SW480 (cell line): ENCODE measurements around the gene TRNT1.
A peak's percentile ranks its signal among the peaks of the same experiment; 100 is the strongest.

Experiments used
- DNase-seq: peaks from one replicate; pipeline ENCODE4 v3.0.0-alpha.2; 2016; ENCODE audit warnings: low spot score

Gene TRNT1

GRCh38 chr3:3178498-3179328, 52.0 kb downstream of the TRNT1 start:
- DNase-seq = no peak

DNA sequence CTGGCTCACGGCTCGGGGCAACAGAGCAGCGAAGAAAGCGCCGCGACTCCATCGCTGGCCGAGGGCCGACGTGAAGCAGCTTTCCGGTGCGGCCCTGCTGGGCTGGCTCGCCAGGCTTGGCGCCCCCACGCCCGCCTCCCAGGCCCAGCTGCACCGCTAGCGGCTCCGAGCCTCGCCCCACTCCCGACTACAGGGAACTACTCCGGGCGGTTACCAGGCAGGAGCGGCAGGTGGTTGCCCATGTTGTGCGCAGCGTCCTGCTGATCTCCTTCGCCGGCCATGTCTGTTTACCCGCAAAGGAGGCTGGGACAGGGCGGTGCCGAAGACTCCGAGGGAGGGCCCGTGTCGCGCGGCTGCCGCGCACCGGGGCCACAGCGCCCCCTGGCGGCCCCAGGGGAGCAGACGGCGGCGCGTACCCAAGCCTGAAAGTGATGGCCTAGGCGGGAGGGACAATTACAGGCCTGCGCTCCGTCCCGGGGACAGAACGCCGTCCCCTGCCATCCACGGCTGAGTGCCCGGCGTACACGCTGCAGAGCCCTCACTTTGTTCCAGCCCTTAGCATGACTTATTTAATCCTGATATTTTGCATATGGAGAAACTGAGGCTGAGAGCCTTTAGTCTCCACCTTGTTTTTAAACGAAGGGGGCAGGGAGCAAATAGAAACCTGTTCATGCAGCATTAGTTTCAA, 52.8 kb downstream of the TRNT1 start, which contains the start of gene CRBN:
CRBN (minus strand) TSS at position 285 of the 688 bp plus-strand sequence; CDS start at position 281, 4 bp downstream.
- DNase-seq = peak; percentile 79

- DNase-seq = no peak
Observed at GRCh38 chr3:3180456-3180855, 53.7 kb downstream of the TRNT1 start.

DNA sequence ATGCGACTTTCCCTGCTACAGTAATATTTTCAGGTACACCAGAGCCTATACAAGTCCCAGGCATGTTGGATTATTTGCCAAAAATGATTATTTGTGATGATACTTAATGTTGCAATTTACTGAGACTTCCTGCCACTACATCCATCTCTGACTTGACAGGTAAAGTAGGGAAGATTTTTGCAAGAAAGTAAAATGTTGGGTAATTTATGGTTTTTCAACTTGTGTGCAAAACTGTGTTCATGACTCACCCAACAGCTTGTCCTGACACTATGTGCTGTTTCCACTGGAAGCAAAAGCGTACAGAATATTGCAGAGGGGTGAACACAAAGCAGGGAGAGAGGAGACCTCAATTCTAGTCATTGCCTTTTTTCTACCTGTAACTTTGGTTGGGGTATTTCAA, 58.1 kb downstream of the TRNT1 start:
- DNase-seq = no peak

DNA sequence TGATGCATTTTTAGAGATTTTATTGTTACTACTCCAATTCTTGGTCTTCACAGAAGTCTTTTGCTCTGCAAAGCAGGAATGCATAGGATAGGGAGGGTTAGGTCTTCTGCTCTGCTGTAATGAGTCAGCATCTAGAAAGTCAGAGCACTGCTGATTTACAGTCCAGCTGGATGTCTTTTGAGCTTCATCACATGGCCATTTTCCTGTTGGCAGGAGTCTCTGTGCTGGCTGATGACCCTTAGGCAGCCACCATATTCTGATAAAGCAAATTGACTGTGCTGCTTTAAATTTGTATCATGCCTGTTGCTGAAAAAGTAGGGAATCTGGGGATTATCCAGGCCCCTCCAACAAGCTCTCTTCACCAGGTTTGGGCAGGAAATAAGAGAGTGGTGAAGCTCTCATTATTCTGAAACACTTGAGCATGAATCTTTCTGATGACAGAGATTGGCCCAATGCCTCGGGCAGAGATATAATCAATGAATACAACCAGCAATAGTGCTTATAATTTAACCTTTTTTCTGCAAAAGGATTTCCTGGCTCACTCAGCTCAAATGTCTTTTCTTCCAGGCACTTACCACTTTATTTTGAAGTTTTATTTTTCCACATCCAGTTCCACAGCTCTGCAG, 62.5 kb downstream of the TRNT1 start:
- no peak for DNase-seq

DNA sequence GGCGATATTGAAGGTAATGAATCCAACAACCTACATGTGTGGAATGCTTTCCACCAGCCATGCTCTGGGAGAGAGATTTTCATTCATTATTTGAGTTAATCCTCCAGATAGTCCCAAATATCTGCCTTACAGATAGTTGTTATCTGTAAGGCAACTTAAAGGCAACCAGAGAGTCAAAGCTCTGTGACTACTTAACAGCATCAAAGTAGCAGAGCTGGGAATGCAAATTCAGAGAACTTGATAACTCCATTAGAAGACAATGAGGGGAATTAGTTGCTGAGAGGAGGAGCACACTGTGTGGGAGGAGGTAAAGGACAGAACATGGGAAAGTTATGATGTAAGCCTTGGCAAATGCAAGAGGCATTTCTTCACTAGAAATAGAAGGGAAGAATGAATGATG, 63.2 kb downstream of the TRNT1 start:
- no peak for DNase-seq

GRCh38 chr3:3191675-3192285, 65.0 kb downstream of the TRNT1 start:
- DNase-seq = no peak

- DNase-seq = no peak
Observed at GRCh38 chr3:3192286-3192675, 65.5 kb downstream of the TRNT1 start.

GRCh38 chr3:3194861-3195260, 68.1 kb downstream of the TRNT1 start:
- DNase-seq = no peak

- DNase-seq = peak; percentile 13
Observed at GRCh38 chr3:3196148-3196861, 69.6 kb downstream of the TRNT1 start.
